Left lung (tissue), 10 donors: ENCODE results near the gene C1orf87. TPM values are rescaled to one million over a fixed set of nuclear protein-coding genes. Genes with fewer than 3 reads are reported as not detected.

Experiments
- ATAC-seq: fragments of 200-7000 bp; cut with Tn5 transposase; one replicate; pipeline ENCODE4 v1.9.1; 2020; ENCODE audit warnings: moderate library complexity
- DNase-seq, 4 donors: peaks; one replicate each; pipeline ENCODE4 v3.0.0-alpha.2; 2013 to 2020
- H3K27ac ChIP-seq, 2 donors: fragments of 200-600 bp; sonication (generic) in 1 of 2; one replicate each; pipeline versions ENCODE4 v1.5.0 to v1.8.0; 2020 to 2021
- H3K27me3 ChIP-seq, 2 donors: fragments of 200-600 bp; sonication (generic) in 1 of 2; one replicate each; pipeline versions ENCODE4 v1.5.0 to v1.8.0; 2020 to 2021
- H3K36me3 ChIP-seq, 2 donors: fragments of 200-600 bp; sonication (generic) in 1 of 2; one replicate each; pipeline versions ENCODE4 v1.5.0 to v1.8.0; 2020 to 2021
- H3K4me1 ChIP-seq, 2 donors: fragments of 200-600 bp; one replicate each; pipeline ENCODE4 v1.8.0; 2021
- H3K4me3 ChIP-seq, 2 donors: fragments of 200-600 bp; sonication (generic) in 1 of 2; one replicate each; pipeline versions ENCODE4 v1.5.0 to v1.8.0; 2020 to 2021; ENCODE audit warnings: mild to moderate bottlenecking in 1 of 2
- H3K9me3 ChIP-seq, 2 donors: fragments of 200-600 bp; sonication (generic) in 1 of 2; one replicate each; pipeline versions ENCODE4 v1.5.0 to v1.8.0; 2020 to 2021
- CTCF ChIP-seq, 2 donors: fragments of 200-600 bp; sonication (generic) in 1 of 2; IDR thresholded peaks; one replicate each; pipeline versions ENCODE4 v1.5.0 to v1.8.0; 2021; ENCODE audit warnings: antibody characterized with exemption in 2 of 2
- intact Hi-C, 2 donors: fragments of 100-400 bp; cut with DNase I; formaldehyde crosslinking; loops; one replicate each; pipeline versions ENCODE4 v1.11.2 to v1.14.2; 2022
- polyA plus RNA-seq, 6 donors: library from polyadenylated mRNA; unstranded; fragments of 120-200 nt; gene quantifications; one replicate each; pipeline ENCODE4 v1.2.1, GENCODE V29; 2013; ENCODE audit not compliant: insufficient read length in 6 of 6
- total RNA-seq, 2 donors: library from RNA; stranded (reverse); fragmentation: NEBNext Ultra II Directional; extraction: Animal tissue kit (Norgen Biotek cat#: 25700); gene quantifications; one replicate each; pipeline ENCODE4 v1.2.1, GENCODE V29; 2021
- donor health status: DM: no; HTN: yes; CAD: no.
- donor health status: DM: no; HTN: no; CAD: no.

C1orf87 gene
- total and polyA plus RNA-seq, 8 donors = 0.44 to 4.0 (median 2.4) TPM

- TF ChIP-seq CTCF (IDR thresholded peaks at IDR 0.05) = no peak
- H3K9me3 ChIP-seq = no peaks in the 10 kb centered on the region
- no peak for ATAC-seq
- H3K27me3 ChIP-seq = no peaks in the 10 kb centered on the region
- H3K4me3 ChIP-seq = no peak overlapping the region
- intact Hi-C loops = no loop called here
- H3K27ac ChIP-seq = no peak overlapping the region
- no peak for DNase-seq
- no peaks in the 10 kb centered on the region for H3K4me1 ChIP-seq
- no peaks in the 10 kb centered on the region for H3K36me3 ChIP-seq
Observed at GRCh38 chr1:60087681-60088080, 14.1 kb upstream of the C1orf87 start.

- H3K4me1 ChIP-seq = no peaks in the 10 kb centered on the region
- H3K36me3 ChIP-seq = no peaks in the 10 kb centered on the region
- no peak for TF ChIP-seq CTCF (IDR thresholded peaks at IDR 0.05)
- DNase-seq (no peak), ATAC-seq (no peak)
- H3K9me3 ChIP-seq = no peaks in the 10 kb centered on the region
- H3K27me3 ChIP-seq = peaks cover 11 to 30% of the 10 kb centered on the region in 2 donors
- intact Hi-C loops = no loop called here
- no peak overlapping the region for H3K4me3 ChIP-seq
- H3K27ac ChIP-seq = no peak overlapping the region
Observed at GRCh38 chr1:60078182-60078581, 4.6 kb upstream of the C1orf87 start.

- no peak for DNase-seq
- H3K4me1 ChIP-seq = no peaks in the 10 kb centered on the region
- TF ChIP-seq CTCF (IDR thresholded peaks at IDR 0.05) = no peak
- intact Hi-C loops = no loop called here
- no peaks in the 10 kb centered on the region for H3K36me3 ChIP-seq
- no peak for ATAC-seq
- H3K27ac ChIP-seq = no peak overlapping the region
- H3K4me3 ChIP-seq = no peak overlapping the region
- no peaks in the 10 kb centered on the region for H3K9me3 ChIP-seq
- peaks cover 11 to 40% of the 10 kb centered on the region in 2 donors for H3K27me3 ChIP-seq
Observed at GRCh38 chr1:60071296-60071695, 2.3 kb downstream of the C1orf87 start.

- Histone ChIP-seq H3K9me3 (no peaks in the 10 kb centered on the region), H3K4me1 (no peaks in the 10 kb centered on the region), H3K27me3 (peaks cover 11 to 26% of the 10 kb centered on the region in 2 donors), H3K27ac (no peak overlapping the region), H3K4me3 (no peak overlapping the region), H3K36me3 (no peaks in the 10 kb centered on the region)
- intact Hi-C loops = no loop called here
- ATAC-seq = no peak
- DNase-seq = no peak
- TF ChIP-seq CTCF (IDR thresholded peaks at IDR 0.05) = no peak
Observed at GRCh38 chr1:60069691-60070090, 3.9 kb downstream of the C1orf87 start.

GRCh38 chr1:60068393-60069045 lies 5.1 kb downstream of the C1orf87 start:
- no peaks in the 10 kb centered on the region for H3K36me3 ChIP-seq
- intact Hi-C loops = no loop called here
- TF ChIP-seq CTCF (IDR thresholded peaks at IDR 0.05) = no peak
- H3K9me3 ChIP-seq = no peaks in the 10 kb centered on the region
- H3K27me3 ChIP-seq = peaks cover 2 to 14% of the 10 kb centered on the region in 2 donors
- H3K27ac ChIP-seq = no peak overlapping the region
- no peak overlapping the region for H3K4me3 ChIP-seq
- DNase-seq = no peak
- H3K4me1 ChIP-seq = no peaks in the 10 kb centered on the region
- ATAC-seq = no peak
